COR-L47 (cell line): Measurements from ENCODE around the gene SCLT1.
"Not testable (repeated sequence)": the region's sequence is repeated elsewhere in the genome, so short reads cannot be mapped to it uniquely, and the experiment has no call there.

ENCODE experiments used
- DNase-seq: peaks from one replicate; lab custom pipeline; 2025; lab: John Stamatoyannopoulos, UW

Gene SCLT1

DNA sequence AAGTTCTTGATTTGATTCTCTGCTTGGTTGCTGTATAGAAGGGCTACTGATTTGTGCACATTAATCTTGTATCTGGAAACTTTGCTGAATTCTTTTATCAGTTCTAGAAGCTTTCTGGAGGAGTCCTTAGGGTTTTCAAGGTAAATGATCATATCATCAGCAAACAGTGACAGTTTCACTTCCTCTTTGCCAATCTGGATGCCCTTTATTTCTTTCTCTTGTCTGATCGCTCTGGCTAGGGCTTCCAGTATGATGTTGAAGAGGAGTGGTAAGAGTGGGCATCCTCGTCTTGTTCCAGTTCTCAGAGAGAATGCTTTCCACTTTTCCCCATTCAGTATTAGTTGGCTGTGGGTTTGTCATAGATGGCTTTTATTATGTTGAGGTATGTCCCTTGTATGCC, 23.8 kb downstream of the SCLT1 start:
- not testable (repeated sequence) for DNase-seq

DNA sequence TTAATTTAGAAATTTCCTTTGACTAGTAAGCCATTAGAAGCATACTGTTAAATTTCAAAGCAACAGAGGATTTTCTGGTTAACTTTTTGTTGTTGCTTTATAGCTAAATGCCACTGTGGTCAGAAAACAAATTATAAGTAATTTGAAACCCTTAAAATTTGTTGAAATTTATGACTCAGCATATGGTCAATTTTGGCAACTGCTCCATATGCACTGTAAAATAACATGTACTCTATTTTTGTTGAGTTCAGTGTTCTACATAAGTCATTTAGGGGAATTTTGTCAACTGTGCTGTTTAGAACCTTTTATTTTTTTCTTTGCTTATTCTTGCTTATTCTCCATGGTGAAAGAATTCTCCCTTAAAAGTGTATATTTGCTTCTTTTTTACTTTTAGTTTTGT, 28.6 kb downstream of the SCLT1 start:
- no peak for DNase-seq

DNA sequence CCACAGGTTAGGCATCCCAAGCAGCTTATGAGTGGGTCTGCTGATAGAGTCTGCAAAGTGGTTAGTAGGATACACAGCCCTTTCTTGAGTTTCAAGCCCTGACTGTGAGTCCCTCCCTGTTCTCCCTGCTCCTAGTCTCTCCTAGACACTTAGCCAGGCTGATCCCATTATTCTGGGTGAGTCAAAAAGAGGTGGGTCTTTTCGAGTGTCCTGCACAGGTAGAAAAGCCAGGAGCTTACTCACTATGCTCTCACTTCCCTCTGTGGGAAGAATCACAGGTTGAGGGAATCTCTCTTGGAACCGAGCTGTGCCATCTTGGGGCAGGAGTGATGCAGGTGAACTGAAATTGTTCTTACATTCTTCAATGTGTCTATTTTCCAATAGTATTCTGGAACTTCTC, 29.7 kb downstream of the SCLT1 start:
- DNase-seq: no peak

DNA sequence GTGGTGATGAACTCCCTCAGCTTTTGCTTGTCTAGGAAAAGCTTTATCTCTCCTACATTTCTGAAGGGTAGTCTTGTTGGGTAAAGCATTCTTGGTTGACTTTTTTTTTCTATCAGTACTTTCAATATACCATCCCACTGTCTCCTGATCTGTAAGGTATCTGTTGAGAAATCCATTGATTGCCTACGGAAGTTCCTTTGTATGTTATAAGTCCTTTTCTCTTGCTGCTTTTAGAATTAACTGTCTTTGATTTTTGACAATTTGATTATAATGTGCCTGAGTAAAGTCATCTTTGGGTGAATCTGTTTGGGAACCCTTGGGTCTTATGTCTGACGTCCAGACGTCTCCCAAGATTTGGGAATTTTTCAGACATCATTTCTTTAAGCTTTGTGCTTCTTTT, 30.8 kb downstream of the SCLT1 start:
- no peak for DNase-seq

DNA sequence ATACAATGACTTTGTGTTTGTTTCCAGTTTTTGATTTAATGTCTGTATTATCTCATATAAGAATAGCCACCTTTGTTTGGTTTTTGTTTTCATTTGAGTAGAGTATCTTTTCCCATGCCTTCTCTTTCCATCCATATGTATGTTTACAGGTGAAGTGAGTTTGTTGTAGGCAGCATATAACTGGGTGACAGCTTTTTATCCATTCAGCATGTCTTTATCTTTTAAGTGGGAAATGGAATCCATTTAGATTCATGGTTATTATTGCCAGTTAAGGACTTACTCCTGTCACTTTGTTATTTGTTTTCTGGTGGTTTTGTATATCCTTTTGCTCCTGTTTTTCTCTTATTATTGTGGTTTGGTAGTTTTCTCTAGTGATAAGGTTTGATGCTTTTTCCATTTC, 34.3 kb downstream of the SCLT1 start:
- DNase-seq: no peak

DNA sequence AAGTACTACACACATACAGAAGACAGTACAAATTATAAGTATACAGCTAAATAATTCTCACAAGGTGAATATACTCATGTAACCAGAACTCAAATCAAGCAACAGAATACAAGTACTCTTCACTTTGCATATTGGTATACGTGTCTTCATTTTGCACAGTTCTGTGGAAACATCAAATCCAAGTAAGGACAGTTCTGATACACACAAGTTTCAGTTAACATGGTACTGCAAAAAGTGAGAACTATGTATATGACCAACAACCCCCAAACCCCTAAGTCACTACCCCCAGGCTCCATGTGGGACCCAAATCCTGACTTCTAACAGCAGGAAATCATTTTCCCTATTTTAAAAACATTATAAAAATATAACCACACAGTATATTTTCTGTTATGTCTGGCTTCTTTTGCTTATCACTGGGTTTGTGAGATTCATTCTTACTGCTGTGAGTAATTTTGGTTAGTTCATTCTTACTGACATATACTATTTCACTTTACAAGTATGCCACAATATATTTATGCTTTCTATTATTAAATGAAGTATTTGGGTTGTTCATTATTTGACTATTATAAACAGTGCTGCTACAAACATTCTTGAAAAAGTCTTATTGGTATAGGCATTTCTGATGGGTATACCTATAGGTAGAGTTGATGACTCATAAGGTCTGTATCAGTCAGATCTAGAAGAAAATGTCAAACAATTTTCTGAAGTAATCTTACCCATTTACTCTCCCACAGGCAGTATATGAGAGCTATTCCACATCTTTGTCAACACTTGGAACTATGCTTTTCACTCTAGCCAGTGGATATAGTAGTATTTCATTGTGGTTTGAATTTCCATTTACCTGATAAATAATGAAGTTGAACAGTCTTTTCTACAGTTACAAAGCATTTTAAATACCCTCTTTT, 47.0 kb downstream of the SCLT1 start:
- no peak for DNase-seq

DNA sequence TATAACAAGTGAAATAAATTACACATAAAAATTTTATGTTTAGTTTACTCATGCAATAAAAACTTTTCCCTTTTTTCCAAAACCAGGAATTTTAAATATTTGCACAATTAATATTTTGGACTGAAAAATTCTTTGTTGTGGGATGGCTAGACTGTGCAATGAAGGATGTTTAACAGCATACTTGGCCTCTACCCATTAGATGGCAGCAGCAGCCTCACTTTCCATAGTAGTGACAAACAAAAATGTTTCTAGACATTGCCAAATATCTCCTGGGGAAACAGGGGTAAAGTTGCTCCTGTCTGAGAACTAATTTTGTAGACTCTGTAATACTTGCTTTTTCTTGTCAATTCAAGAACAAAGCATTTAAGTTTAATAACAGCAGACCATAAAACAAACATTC, 49.8 kb downstream of the SCLT1 start:
- peak; percentile 3 for DNase-seq

DNA sequence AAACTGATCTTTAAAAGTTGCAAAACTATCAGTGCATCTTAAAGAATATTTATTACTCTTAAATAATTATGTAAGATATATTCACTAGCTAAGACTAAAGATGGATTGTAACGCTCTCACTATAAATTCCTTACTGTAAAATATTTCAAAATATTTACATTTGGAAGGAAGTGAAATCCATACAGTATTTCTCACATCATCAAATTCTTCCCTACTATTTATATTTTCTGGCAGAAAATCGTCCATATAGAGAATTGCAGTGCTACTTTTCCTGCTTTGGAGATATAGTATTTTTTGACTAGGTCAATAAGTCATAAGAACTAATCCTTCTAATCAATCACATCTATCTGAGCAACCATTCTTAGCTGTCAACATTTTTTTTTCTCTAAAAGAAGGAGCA, 52.9 kb downstream of the SCLT1 start:
- DNase-seq: no peak

DNA sequence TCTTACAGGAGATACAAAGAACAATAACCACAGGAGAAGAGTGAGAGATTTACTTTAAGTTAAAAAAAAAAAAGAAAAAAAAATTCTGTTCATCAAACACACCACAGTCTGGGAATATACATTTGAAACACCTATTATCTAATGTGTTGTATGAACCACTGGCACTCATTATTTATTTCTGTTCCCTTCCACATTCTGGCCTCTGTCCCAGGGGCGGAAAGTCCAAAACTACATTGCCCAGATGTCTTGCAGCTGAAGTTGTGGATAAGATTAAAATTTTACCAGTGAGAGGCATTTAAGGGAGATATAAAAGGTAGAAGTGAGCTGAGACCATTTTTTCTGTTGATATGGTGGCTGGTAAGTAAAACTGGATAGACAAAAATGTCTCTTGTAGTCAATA, 56.2 kb downstream of the SCLT1 start:
- no peak for DNase-seq

DNA sequence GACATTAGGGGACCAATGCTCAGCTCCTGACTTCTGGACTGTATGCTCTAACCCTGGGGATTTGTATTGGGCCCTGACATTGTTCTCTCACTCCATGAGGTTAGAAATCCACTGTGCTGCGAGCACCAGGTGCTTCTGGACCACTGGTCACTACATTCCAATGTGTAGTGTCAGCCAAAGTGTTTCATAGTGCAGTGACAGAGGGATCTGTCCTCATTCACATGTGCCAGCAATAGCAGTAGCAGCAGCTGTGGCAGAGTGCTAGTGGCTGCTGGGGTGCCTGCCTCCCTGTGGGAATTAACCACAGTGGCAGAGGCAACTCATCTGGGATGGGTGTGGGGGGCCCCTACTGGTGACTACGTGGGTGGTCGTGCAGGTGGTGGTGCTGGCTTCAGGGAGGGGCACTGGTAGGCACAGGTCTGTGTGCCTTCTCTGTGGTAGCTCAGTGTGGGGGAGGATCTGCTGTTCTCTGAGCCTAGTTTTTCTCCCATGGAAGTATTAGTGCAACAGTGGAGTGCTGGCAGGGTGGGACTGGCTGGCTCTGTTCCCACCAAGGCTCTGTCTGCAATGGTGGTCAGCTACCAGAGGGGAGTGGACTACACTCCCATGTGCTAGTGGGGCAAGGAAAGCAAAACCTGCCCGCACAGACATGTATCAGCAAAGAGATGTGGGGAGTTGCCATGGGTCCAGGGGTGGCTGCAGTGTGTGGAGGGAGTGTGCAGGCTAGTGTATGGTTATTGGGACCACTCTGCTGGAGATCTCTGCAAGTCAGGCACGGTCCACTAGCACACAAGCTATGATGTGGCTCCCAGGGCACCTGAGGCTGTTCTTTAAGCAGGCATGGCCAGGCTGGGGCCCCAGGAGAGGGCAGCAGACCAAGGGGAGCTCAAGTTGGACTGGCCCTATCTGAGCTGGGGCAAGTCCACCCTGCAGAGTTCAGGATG, 78.5 kb downstream of the SCLT1 start:
- no peak for DNase-seq

DNA sequence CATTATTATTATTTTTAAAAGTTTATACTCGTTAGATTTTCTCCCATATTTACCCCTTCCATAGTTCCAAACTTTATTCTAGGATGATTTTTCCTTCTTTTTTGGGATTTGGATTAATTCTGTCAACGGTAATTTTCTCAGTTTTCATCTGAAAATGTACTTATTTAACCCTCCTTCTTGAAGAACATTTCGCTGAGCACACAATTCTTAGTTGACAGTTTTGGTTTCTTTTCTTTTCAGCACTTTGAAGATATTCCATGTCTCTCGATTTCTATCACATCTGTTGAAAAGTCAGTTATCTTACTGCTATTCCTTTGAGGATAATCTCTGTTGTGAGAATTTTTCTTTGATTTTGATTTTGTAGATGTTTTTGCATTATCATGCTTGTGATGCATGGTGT, 85.2 kb downstream of the SCLT1 start:
- no peak for DNase-seq

DNA sequence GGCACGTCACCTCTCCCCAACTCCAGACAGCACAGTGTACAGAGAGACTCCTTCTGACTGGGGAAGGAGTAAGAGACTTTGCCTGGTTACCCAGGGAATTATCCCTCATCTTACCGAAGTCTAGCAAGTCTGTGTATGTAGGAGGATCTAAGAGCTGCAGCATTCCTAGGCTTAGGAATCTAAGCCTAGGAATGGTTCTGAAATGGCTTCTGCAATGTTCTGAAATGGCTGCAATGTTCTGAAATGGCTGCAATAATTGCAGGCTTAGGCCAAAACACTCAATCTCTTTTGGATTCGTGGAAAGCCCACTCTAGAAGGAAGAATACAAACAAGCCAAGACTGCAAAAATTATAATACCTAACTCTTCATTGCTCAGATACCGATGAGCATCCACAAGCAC, 106.4 kb downstream of the SCLT1 start:
- DNase-seq: no peak

DNA sequence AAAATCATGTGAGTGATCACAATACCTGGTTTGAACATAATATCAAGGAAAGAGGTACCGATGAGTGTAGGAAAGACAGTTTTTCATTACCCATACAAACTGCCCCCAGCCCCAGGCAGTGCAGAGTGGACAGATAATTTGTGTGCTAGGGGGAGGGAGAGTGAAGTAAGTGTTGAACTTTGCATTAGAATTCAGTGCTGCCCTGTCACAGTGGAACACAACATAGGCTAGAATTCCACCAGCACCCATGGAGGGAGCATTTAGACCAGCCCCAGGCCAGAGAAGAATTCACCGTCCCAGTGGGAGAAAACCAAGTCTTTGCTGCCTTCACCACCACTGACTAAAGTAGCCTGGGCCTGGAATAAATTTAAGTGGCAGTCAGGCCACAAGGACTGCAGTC, 107.3 kb downstream of the SCLT1 start:
- no peak for DNase-seq

DNA sequence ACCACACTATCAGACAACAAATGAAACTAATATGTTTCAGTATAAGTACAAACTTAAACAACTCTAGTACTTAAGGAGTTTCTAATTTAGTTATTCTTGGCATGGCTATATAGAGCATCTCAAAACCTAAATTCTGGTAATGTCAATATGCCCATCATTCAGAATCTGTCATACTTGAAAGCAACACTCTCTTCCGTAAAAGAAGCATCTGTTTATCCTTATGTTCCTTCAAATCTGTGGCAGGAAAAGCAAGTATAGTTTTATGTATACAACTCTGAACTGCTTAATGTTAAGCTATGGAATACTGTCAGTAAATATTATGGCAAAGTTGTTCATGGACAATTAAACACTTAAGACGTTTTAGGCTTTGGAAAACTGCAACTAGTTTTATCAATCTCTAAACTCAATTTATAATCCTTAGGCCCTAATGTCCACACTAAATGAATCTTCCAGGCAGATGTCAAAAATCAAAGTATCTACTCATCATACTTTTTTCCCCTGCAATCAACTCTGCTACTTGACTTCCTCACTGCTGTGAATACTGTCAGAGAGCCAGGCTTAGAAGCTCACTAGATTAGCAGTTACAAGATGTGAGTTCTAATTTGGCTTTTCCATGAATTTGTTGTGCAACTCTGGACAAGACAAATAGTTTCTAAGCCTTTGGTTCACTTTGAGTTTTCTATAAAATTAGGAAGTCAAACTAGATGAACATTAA, 109.4 kb downstream of the SCLT1 start:
- DNase-seq: no peak

DNA sequence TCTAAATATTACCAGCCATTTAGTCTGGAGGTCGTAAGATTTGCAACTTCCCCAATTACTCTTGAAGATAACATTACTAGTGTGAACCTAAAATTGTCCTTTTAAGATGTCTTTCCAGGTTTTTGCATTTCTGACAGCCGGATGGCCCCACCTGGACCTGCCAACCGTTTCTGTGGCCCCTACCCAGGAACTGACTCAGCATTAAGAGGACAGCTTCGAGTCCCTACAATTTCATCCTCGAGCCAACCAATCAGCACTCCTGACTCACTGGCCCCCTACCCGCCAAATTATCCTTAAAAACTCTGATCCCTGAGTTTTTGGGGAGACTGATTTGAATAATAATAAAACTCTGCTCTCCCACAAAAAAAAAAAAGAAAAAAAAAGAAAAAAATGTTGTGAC, 112.0 kb downstream of the SCLT1 start:
- DNase-seq: no peak

DNA sequence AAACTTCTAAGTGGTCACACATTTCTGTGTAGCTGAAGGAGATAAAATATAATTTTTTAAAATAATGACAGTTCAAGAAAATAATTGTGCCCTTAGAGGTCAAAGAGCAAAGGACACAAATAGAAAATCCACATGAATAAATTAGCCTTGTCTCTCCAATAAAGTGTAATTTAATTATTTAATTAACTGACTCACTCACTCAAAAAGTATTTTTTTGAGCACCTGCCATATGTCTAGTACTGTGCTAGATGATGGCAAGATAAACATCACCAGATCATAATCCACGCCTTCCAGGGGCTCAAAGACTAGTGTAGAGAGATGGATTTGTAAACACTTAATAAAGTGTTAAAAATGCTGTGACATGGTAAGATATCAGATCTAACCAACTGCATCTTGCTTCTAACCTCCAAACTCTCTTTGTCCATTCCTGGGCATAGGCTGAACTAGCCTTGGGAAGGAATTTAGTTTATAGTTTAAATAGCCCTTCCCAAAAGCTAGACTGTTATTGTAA, 112.5 kb downstream of the SCLT1 start:
- DNase-seq: no peak

DNA sequence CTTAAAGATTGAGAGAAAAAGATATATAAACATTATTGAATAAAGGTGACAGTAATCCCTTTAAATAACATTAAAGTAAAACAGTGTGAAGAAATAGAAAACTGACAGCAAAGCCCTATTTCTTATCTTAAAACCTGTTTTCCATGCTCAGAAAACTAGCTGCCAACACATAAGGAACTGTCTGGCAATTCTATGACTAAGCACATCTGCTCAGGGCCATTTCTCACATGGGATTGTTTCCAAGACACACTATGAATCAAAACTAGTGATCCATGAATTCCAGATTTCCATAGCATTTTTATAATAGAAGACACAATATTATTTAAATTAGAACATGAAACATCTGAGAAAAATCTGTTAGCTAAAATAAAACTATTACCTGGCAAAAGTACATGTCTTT, 113.4 kb downstream of the SCLT1 start:
- DNase-seq: no peak

DNA sequence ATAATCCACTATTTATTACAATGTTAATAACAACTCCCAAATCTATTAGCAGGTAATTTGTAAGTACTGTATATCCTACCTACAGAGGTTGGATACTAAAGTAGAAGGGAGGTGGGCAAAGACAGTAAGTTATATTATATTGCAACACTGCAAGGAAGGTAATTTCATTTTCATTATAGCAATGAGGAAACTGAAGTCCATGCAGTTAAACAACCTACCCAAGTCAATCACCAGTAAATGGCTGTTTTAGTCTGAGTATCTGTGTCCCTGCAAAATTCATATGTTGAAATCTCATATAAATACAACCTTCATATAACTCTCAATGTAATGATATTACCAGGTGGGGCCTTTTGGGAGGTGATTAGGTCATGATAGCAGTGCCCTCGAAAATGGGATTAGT, 114.4 kb downstream of the SCLT1 start:
- no peak for DNase-seq

DNA sequence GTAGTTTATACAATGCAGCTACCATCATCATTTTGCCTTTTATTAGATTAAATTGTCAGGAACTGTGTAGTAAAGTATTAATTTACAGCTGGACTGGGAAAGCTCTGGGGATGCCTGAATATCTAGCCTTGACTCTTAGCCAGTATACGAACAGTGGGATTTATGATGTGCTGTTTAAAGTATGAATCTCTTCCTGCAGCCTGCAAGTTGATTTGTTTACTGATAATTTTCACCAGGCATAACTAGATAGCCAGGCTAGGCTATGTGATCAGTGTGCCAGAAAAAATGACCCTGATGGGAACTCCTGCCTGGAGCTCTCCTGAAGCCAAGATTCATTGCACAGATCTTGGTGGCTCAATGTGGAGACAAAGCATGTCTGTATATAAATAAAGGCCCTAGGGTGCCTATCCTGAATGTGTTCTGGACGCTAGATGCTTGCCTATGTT, 119.2 kb downstream of the SCLT1 start:
- peak; percentile 59 for DNase-seq

DNA sequence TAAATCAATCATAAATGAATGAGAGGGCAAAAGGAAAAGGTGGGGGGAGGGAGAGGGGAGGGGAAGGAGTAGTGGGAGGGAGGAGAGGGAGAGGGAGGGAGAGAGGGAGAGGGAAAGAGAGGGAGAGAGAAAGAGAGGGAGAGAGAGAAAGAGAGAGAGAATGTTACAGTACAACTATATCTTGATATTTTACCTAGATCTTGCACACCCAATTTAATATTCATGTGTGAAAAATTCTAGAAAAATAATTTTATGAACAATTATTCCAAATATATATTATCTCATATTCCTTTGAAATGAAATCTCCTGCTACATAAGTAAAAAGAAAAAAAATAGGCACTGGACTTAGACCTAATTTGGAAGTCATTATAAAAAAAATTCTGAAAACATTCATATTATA, 120.0 kb downstream of the SCLT1 start:
- no peak for DNase-seq

DNA sequence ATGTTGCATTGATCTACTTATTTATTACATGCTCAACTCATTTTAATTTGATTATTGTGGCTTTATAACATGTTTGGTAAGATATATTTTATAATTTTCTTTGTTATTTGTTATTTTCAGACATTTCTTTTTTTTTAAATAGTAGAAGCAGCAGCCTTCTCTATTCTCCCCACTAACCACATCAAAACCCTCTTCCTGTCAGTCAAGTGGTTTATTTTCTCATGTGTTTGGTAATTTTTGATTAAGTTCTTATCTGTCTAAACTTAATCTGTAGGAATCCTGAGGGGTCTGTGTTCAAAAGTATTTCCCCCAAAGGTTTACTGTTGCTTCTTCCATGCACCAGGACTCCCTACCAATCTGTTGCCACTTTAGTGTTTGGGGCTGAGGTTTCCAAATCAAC, 131.9 kb downstream of the SCLT1 start:
- DNase-seq: no peak

DNA sequence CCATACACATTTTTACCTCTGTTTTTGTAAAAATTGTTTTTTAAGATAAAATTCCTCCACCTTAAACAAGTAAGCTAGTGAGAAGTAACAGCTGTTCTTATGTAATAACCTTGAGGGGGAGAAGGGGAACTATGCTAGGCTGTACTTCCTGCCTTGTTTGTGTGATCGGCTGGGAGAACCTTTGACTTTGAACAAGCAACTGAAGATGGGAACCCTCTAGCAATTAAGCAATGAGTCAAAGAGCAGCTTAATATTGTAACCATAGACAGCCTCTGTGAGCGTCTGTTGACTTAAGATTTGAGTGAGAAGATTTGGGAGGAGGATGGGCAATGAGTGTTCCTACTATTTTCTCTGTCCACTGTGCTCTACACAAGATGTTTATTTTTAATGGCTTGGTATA, 135.1 kb downstream of the SCLT1 start:
- DNase-seq: no peak
